A673 (cell line): ENCODE data around the gene TGM6. TPM values are rescaled to one million over a fixed set of nuclear protein-coding genes. Genes with fewer than 3 reads are reported as not detected.

Experiments
- BruUV-seq: library from RNA; stranded (reverse); fragments of 400-500 nt; replicated peaks from 2 replicates; lab custom pipeline; 2021; lab: Mats Ljungman, UMichigan
- CTCF ChIA-PET: fragments of 300-600 bp; sonication (Branson Sonifier 250); formaldehyde crosslinking; loops from one replicate; lab custom pipeline; 2022; ENCODE audit warnings: antibody characterized with exemption; lab: Charles Lee
- POLR2A ChIA-PET: fragments of 300-600 bp; sonication (Branson Sonifier 250); formaldehyde crosslinking; loops from one replicate; lab custom pipeline; 2022; ENCODE audit warnings: antibody characterized with exemption; ENCODE audit not compliant: low non-redundant PET; lab: Charles Lee
- DNase-seq: peaks from one replicate; pipeline ENCODE4 v3.0.0-alpha.2; 2015; ENCODE audit warnings: low spot score
- H3K27ac ChIP-seq: fragments of 200-600 bp; sonication (generic); 2 replicates; pipeline ENCODE4 v1.5.1; 2016; ENCODE audit warnings: mixed run types, low read depth, mild to moderate bottlenecking, mixed read lengths, antibody characterized with exemption, low read length; ENCODE audit not compliant: poor library complexity, severe bottlenecking
- H3K27me3 ChIP-seq: fragments of 200-600 bp; sonication (generic); replicated peaks from 2 replicates; pipeline ENCODE4 v1.6.1; 2017; ENCODE audit warnings: mixed run types, low read depth, mild to moderate bottlenecking, mixed read lengths, antibody characterized with exemption, low read length; ENCODE audit not compliant: insufficient read depth, poor library complexity
- H3K36me3 ChIP-seq: fragments of 200-600 bp; sonication (generic); 2 replicates; pipeline ENCODE4 v1.6.1; 2016; ENCODE audit warnings: mixed run types, mild to moderate bottlenecking, mixed read lengths, antibody characterized with exemption, low read length; ENCODE audit not compliant: insufficient read depth, poor library complexity, severe bottlenecking
- H3K4me1 ChIP-seq: fragments of 200-600 bp; sonication (generic); 2 replicates; pipeline ENCODE4 v1.6.1; 2017; ENCODE audit warnings: mixed run types, mild to moderate bottlenecking, mixed read lengths, antibody characterized with exemption, low read length; ENCODE audit not compliant: insufficient read depth, poor library complexity, severe bottlenecking
- H3K4me3 ChIP-seq: fragments of 200-600 bp; sonication (generic); 2 replicates; pipeline ENCODE4 v1.5.1; 2016; ENCODE audit warnings: low read depth, mixed run types, mild to moderate bottlenecking, mixed read lengths, low read length; ENCODE audit not compliant: poor library complexity, severe bottlenecking
- H3K9me3 ChIP-seq: fragments of 200-600 bp; sonication (generic); 2 replicates; pipeline ENCODE4 v1.6.1; 2016; ENCODE audit warnings: mixed run types, low read depth, mild to moderate bottlenecking, mixed read lengths, antibody characterized with exemption, low read length; ENCODE audit not compliant: poor library complexity, severe bottlenecking
- CTCF ChIP-seq: fragments of 300-800, 200-600 bp; sonication (generic); conservative IDR thresholded peaks from 2 replicates; pipeline ENCODE4 v1.5.1; 2017; ENCODE audit warnings: low read depth, mild to moderate bottlenecking, antibody characterized with exemption, low read length, moderate library complexity, mixed read lengths
- EZH2 ChIP-seq: fragments of 200-600 bp; sonication (generic); IDR thresholded peaks from 2 replicates; pipeline ENCODE4 v1.6.1; 2017; ENCODE audit warnings: borderline replicate concordance, low read depth, mild to moderate bottlenecking, mixed read lengths, antibody characterized with exemption, low read length; ENCODE audit not compliant: poor library complexity, severe bottlenecking
- intact Hi-C: fragments of 100-400 bp; cut with micrococcal nuclease; formaldehyde crosslinking; loops from one replicate; pipeline ENCODE4 v1.10.0; 2022; ENCODE audit not compliant: unreplicated experiment
- total RNA-seq: library from RNA; stranded (reverse); gene quantifications from 2 replicates; pipeline ENCODE4 v1.2.3, GENCODE V29; 2021

The TGM6 gene
- total RNA-seq, 1 experiment from 2014 or later = not detected

DNA sequence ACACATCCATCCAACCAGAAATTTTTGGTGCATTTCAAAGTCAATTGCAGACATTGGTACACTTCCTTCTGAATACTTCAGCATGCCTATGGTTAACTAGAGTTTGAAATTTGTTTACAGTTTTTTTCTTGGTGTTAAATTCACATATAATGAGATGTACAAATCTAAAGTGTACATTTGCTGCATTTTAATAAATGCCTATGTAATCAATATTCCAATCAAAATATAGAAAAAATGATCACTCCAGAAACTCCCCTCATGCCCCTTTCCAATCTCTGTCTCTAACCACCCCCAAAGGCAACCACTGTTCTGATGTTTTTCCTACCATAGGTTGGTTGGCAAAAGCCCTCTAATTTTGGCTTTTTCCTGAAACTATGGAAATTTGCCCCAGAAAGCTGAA lies 7.6 kb upstream of the TGM6 start:
- POLR2A ChIA-PET = no interaction called here
- intact Hi-C loops = no loop called here

DNA sequence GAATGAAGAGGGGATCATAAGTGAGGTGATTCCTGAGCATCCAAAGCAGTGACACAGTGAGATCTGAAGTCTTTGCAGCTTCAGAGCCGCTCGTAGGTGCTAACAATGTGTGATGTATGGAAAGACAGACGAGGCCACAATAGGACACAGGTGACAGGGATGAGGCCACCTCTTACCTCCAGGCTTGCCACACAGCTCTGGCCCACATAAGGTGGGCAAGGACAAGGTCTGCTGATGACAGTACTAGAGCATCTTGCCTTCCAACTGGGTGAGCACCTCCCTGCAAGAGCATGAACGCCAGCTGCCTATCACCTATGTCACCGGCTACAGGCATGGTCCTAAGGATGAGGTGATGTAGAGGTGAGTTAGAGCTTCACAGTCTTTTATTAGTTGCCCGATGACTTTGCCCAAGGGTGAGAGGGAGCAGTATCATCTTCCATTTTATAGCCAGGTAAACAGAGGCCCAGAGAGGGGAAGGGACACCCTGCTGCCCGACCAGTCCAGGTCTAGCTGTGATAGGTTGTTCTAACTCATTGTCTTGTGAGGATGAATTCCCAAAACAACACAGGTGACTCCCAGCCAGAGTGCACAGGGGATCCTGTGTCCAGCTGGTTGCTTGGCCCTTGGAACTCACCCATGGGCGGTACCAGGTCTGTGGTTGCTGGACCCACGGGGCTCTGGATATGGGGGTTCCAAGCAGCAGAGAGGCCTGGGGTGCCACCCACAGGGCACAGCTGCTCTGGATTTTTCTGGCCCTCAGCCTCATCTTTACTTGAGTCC lies 6.2 kb upstream of the TGM6 start:
- no peak for DNase-seq
- CTCF ChIA-PET = no interaction called here
- BruUV-seq = no TSS peak

More for the DNA sequence above, 7.6 kb upstream of the TGM6 start:
- H3K36me3 ChIP-seq = no peaks in the 10 kb centered on the region
- no peak for TF ChIP-seq EZH2
- no peak for TF ChIP-seq CTCF
- no TSS peak for BruUV-seq
- DNase-seq = no peak
- no peak overlapping the region for H3K27ac ChIP-seq
- H3K4me3 ChIP-seq = no peak overlapping the region
- peaks cover 10% of the 10 kb centered on the region for H3K27me3 ChIP-seq
- H3K4me1 ChIP-seq = no peaks in the 10 kb centered on the region
- H3K9me3 ChIP-seq = peaks cover 4% of the 10 kb centered on the region
- CTCF ChIA-PET = interaction anchor here (0.5 kb wide), 1 partner anchor 149 kb away, joined by 3 read pairs; no protein-coding TSS in a partner anchor

DNA sequence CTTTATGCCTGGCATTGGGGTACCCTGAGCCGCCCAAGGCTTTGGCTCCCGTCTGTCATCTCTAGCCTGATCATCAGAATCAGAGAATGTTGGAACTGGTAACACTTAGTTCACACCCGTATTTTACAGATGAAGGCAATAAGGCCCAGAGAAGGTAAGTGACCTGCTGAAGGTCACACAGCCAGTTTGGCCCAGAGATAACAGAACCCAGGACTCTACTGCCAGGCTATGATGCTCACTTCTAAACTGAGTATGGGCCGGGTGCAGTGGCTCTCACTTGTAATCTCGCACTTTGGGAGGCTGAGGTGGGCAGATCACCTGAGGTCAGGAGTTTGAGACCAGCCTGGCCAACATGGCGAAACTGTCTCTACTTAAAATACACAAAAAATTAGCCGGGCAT lies 1.8 kb upstream of the TGM6 start:
- no peaks in the 10 kb centered on the region for H3K36me3 ChIP-seq
- BruUV-seq = no TSS peak
- no peak for DNase-seq
- no peak overlapping the region for H3K27ac ChIP-seq
- H3K9me3 ChIP-seq = no peaks in the 10 kb centered on the region
- no peaks in the 10 kb centered on the region for H3K4me1 ChIP-seq
- intact Hi-C loops = no loop called here
- TF ChIP-seq EZH2 = no peak
- TF ChIP-seq CTCF = no peak
- peaks cover 5% of the 10 kb centered on the region for H3K27me3 ChIP-seq
- no peak overlapping the region for H3K4me3 ChIP-seq
- POLR2A ChIA-PET = no interaction called here
- CTCF ChIA-PET = no interaction called here

More for the DNA sequence above, 6.2 kb upstream of the TGM6 start:
- H3K4me1 ChIP-seq = no peaks in the 10 kb centered on the region
- no peaks in the 10 kb centered on the region for H3K36me3 ChIP-seq
- POLR2A ChIA-PET = interaction anchor here (0.5 kb wide), 1 partner anchor 195 kb away, joined by 3 read pairs; no protein-coding TSS in a partner anchor
- H3K4me3 ChIP-seq = no peak overlapping the region
- intact Hi-C loops = no loop called here
- no peak overlapping the region for H3K27ac ChIP-seq
- H3K27me3 ChIP-seq = peaks cover 11% of the 10 kb centered on the region
- TF ChIP-seq CTCF (no peak), EZH2 (no peak)
- H3K9me3 ChIP-seq = no peaks in the 10 kb centered on the region
